ENCODE results near the gene MGMT. TPM values are rescaled to one million over a fixed set of nuclear protein-coding genes. Genes with fewer than 3 reads are reported as not detected.

Gene MGMT
- total RNA-seq, 1 experiment from 2014 or later: 21.2 TPM

GRCh38 chr10:129792141-129792540 is 325.1 kb downstream of the MGMT start:
- no peaks in the 10 kb centered on the region for H3K4me1 ChIP-seq (replicated peaks; ENCODE audit: insufficient read depth)
- H3K27ac ChIP-seq: no peak overlapping the region
- H3K4me3 ChIP-seq: no peak overlapping the region
- POLR2A ChIA-PET (ENCODE audit: unreplicated experiment): no interaction called here
- H3K36me3 ChIP-seq (ENCODE audit: low read depth): no peaks in the 10 kb centered on the region
- H3F3A ChIP-seq (ENCODE audit: insufficient read depth, low read depth): no peaks in the 10 kb centered on the region
- H3K9me2 ChIP-seq (ENCODE audit: insufficient read depth): no peaks in the 10 kb centered on the region
- H3K9me3 ChIP-seq (ENCODE audit: insufficient read depth, low read depth): no peaks in the 10 kb centered on the region
- no peak overlapping the region for H3K4me2 ChIP-seq
- intact Hi-C loops (cut with micrococcal nuclease; ENCODE audit: unreplicated experiment): no loop called here
- CTCF ChIA-PET: no interaction called here
- no peak overlapping the region for H2AFZ ChIP-seq
- no peak for DNase-seq
- H3K79me2 ChIP-seq (ENCODE audit: low read depth): no peaks in the 10 kb centered on the region
- TF ChIP-seq EZH2 (IDR thresholded peaks at IDR 0.05; ENCODE audit: low read depth): no peak
- TF ChIP-seq, protein P1, sequence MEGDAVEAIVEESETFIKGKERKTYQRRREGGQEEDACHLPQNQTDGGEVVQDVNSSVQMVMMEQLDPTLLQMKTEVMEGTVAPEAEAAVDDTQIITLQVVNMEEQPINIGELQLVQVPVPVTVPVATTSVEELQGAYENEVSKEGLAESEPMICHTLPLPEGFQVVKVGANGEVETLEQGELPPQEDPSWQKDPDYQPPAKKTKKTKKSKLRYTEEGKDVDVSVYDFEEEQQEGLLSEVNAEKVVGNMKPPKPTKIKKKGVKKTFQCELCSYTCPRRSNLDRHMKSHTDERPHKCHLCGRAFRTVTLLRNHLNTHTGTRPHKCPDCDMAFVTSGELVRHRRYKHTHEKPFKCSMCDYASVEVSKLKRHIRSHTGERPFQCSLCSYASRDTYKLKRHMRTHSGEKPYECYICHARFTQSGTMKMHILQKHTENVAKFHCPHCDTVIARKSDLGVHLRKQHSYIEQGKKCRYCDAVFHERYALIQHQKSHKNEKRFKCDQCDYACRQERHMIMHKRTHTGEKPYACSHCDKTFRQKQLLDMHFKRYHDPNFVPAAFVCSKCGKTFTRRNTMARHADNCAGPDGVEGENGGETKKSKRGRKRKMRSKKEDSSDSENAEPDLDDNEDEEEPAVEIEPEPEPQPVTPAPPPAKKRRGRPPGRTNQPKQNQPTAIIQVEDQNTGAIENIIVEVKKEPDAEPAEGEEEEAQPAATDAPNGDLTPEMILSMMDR (conservative IDR thresholded peaks at IDR 0.05): no peak
- no peaks in the 10 kb centered on the region; the same call in 1 of the 2 replicates for H3K27me3 ChIP-seq (ENCODE audit: insufficient read depth, low read depth)
- BruUV-seq (replicated peaks): no TSS peak
- no peaks in the 10 kb centered on the region for H4K20me1 ChIP-seq (ENCODE audit: insufficient read depth)

- Histone ChIP-seq H3K4me2 (no peak overlapping the region), H4K20me1 (ENCODE audit: insufficient read depth) (no peaks in the 10 kb centered on the region), H3K4me1 (replicated peaks; ENCODE audit: insufficient read depth) (no peaks in the 10 kb centered on the region), H3K36me3 (ENCODE audit: low read depth) (no peaks in the 10 kb centered on the region), H3K9me3 (ENCODE audit: insufficient read depth, low read depth) (no peaks in the 10 kb centered on the region), H3F3A (ENCODE audit: insufficient read depth, low read depth) (no peaks in the 10 kb centered on the region), H3K4me3 (no peak overlapping the region), H3K9me2 (ENCODE audit: insufficient read depth) (no peaks in the 10 kb centered on the region), H3K79me2 (ENCODE audit: low read depth) (no peaks in the 10 kb centered on the region), H2AFZ (no peak overlapping the region), H3K27me3 (ENCODE audit: insufficient read depth, low read depth) (peaks cover 2% of the 10 kb centered on the region; the same call in 1 of the 2 replicates), H3K27ac (no peak overlapping the region)
- POLR2A ChIA-PET (ENCODE audit: unreplicated experiment): no interaction called here
- no peak for DNase-seq
- intact Hi-C loops (cut with micrococcal nuclease; ENCODE audit: unreplicated experiment): no loop called here
- BruUV-seq (replicated peaks): no TSS peak
- CTCF ChIA-PET: no interaction called here
- no peak for TF ChIP-seq EZH2 (IDR thresholded peaks at IDR 0.05; ENCODE audit: low read depth)
- TF ChIP-seq, protein P1 (conservative IDR thresholded peaks at IDR 0.05): no peak
Observed at GRCh38 chr10:129792864-129793263, 325.8 kb downstream of the MGMT start.

DNA sequence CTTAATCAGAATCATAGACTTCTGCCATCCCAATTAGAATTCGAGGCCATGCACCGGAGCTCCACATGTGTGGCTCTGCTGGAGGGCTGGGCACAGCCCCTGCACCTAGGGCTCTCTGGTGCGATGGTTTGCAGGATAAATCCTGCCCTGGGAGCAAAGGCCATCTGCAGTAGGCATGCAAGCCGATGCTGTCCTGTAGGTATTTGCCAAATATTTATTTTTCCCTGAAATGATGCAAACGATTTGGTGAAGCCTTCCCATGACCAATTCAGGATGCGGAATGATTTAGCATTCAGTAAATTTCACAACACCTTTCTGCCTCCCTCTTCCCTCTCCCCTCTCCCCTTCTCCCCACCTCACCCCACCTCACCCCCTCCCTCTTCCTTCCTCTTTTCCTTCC is 326.4 kb downstream of the MGMT start:
- Histone ChIP-seq H3K9me2 (ENCODE audit: insufficient read depth) (no peaks in the 10 kb centered on the region), H3K79me2 (ENCODE audit: low read depth) (no peaks in the 10 kb centered on the region), H3K27ac (no peak overlapping the region), H4K20me1 (ENCODE audit: insufficient read depth) (no peaks in the 10 kb centered on the region), H3K4me3 (no peak overlapping the region), H3K36me3 (ENCODE audit: low read depth) (no peaks in the 10 kb centered on the region), H2AFZ (no peak overlapping the region), H3F3A (ENCODE audit: insufficient read depth, low read depth) (no peaks in the 10 kb centered on the region), H3K4me2 (no peak overlapping the region), H3K27me3 (ENCODE audit: insufficient read depth, low read depth) (peaks cover 8% of the 10 kb centered on the region), H3K4me1 (replicated peaks; ENCODE audit: insufficient read depth) (no peaks in the 10 kb centered on the region), H3K9me3 (ENCODE audit: insufficient read depth, low read depth) (no peaks in the 10 kb centered on the region)
- DNase-seq: no peak
- no peak for TF ChIP-seq EZH2 (IDR thresholded peaks at IDR 0.05; ENCODE audit: low read depth)
- TF ChIP-seq, protein P1 (conservative IDR thresholded peaks at IDR 0.05): no peak
- BruUV-seq (replicated peaks): no TSS peak
- ChIA-PET CTCF (no interaction called here), POLR2A (ENCODE audit: unreplicated experiment) (no interaction called here)
- intact Hi-C loops (cut with micrococcal nuclease; ENCODE audit: unreplicated experiment): no loop called here

Measured in PC-9 (cell line).